Caco-2 (cell line): ENCODE data around the gene SLC1A7. TPM values are rescaled to one million over a fixed set of nuclear protein-coding genes. Genes with fewer than 3 reads are reported as not detected.

Source experiments
- BruUV-seq: library from RNA; stranded (reverse); fragments of 400-500 nt; replicated peaks from 2 replicates; lab custom pipeline; 2021; lab: Mats Ljungman, UMichigan
- CTCF ChIA-PET: fragments of 300-600 bp; sonication (Branson Sonifier 250); formaldehyde crosslinking; loops from one replicate; lab custom pipeline; 2022; ENCODE audit warnings: antibody characterized with exemption; lab: Charles Lee
- POLR2A ChIA-PET: fragments of 300-600 bp; sonication (Branson Sonifier 250); formaldehyde crosslinking; loops from one replicate; lab custom pipeline; 2022; ENCODE audit warnings: antibody characterized with exemption; lab: Charles Lee
- DNase-seq, 2 experiments: peaks; one replicate each; pipeline versions ENCODE4 v3.0.0 to v3.0.0-alpha.2; 2020 to 2022
- H3K27me3 ChIP-seq: replicated peaks from 2 replicates; pipeline ENCODE4 v1.6.0; 2011; ENCODE audit warnings: low read length; ENCODE audit not compliant: control insufficient read depth, insufficient read depth
- H3K36me3 ChIP-seq: 2 replicates; pipeline ENCODE4 v1.5.1; 2011; ENCODE audit warnings: low read length; ENCODE audit not compliant: control insufficient read depth, insufficient read depth
- H3K4me1 ChIP-seq: fragments of 250-450 bp; sonication (Bioruptor Pico); 2 replicates; pipeline ENCODE4 v1.5.1; 2020; ENCODE audit warnings: mild to moderate bottlenecking
- H3K4me3 ChIP-seq: 2 replicates; pipeline ENCODE4 v1.5.1; 2011; ENCODE audit warnings: low read depth, mild to moderate bottlenecking, control low read depth, low read length
- H3K9me3 ChIP-seq: fragments of 250-450 bp; sonication (Bioruptor Pico); 2 replicates; pipeline ENCODE4 v1.5.1; 2020; ENCODE audit warnings: mild to moderate bottlenecking, moderate library complexity
- H3K27ac Mint-ChIP-seq: one replicate; pipeline ENCODE4 v1.8.0; 2022; ENCODE audit warnings: mixed read lengths; ENCODE audit not compliant: unreplicated experiment
- H3K27me3 Mint-ChIP-seq: one replicate; pipeline ENCODE4 v1.8.0; 2022; ENCODE audit warnings: mixed read lengths; ENCODE audit not compliant: insufficient read depth, unreplicated experiment
- H3K36me3 Mint-ChIP-seq: one replicate; pipeline ENCODE4 v1.8.0; 2022; ENCODE audit warnings: mild to moderate bottlenecking, mixed read lengths; ENCODE audit not compliant: insufficient read depth, unreplicated experiment
- H3K4me1 Mint-ChIP-seq: one replicate; pipeline ENCODE4 v1.8.0; 2022; ENCODE audit warnings: low read depth, mixed read lengths; ENCODE audit not compliant: unreplicated experiment
- H3K4me3 Mint-ChIP-seq: one replicate; pipeline ENCODE4 v1.8.0; 2022; ENCODE audit warnings: mild to moderate bottlenecking, moderate library complexity, mixed read lengths; ENCODE audit not compliant: unreplicated experiment
- H3K9me3 Mint-ChIP-seq: one replicate; pipeline ENCODE4 v1.8.0; 2022; ENCODE audit warnings: mixed read lengths; ENCODE audit not compliant: unreplicated experiment
- intact Hi-C: fragments of 100-400 bp; cut with micrococcal nuclease; formaldehyde crosslinking; loops from one replicate; pipeline ENCODE4 v1.10.0; 2022; ENCODE audit not compliant: unreplicated experiment
- total RNA-seq: library from RNA; stranded (reverse); gene quantifications from 2 replicates; pipeline ENCODE4 v1.2.3, GENCODE V29; 2022
- TF ChIP-seq, protein P1 (sequence below), 2 experiments: fragments of 200-600 bp in 1 of 2; IDR thresholded peaks; 1 replicate in 1 of 2; 2 replicates in 1 of 2; pipeline versions ENCODE4 v1.5.1 to v1.8.0; 2011 to 2022; ENCODE audit warnings: antibody characterized with exemption in 1 of 2, control low read depth in 1 of 2, inconsistent platforms in 1 of 2, low read depth in 1 of 2, low read length in 1 of 2, mild to moderate bottlenecking in 1 of 2, moderate library complexity in 1 of 2; ENCODE audit not compliant: insufficient read depth in 1 of 2, severe bottlenecking in 1 of 2, unreplicated experiment in 1 of 2

Gene SLC1A7
- total RNA-seq, 1 experiment from 2014 or later = not detected

DNA sequence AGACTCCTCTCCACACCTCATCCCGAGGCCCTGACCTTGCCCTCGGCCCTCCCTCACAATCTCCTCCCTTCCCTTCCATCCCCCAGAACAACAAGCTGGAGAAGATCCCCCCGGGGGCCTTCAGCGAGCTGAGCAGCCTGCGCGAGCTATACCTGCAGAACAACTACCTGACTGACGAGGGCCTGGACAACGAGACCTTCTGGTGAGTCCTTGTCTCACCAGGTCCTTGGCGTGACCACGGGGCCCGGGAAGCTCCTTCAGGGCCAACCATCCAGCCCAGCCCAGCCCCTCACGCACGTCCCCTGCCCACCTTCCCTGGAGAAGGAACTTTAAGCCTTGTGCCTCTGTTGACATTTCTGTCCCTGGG is 64.9 kb downstream of the SLC1A7 start:
- Mint-ChIP-seq H3K36me3 (peaks cover 4% of the 10 kb centered on the region), H3K27me3 (no peaks in the 10 kb centered on the region), H3K9me3 (no peaks in the 10 kb centered on the region), H3K27ac (no peak overlapping the region), H3K4me3 (no peak overlapping the region), H3K4me1 (no peaks in the 10 kb centered on the region)
- TF ChIP-seq, protein P1, sequence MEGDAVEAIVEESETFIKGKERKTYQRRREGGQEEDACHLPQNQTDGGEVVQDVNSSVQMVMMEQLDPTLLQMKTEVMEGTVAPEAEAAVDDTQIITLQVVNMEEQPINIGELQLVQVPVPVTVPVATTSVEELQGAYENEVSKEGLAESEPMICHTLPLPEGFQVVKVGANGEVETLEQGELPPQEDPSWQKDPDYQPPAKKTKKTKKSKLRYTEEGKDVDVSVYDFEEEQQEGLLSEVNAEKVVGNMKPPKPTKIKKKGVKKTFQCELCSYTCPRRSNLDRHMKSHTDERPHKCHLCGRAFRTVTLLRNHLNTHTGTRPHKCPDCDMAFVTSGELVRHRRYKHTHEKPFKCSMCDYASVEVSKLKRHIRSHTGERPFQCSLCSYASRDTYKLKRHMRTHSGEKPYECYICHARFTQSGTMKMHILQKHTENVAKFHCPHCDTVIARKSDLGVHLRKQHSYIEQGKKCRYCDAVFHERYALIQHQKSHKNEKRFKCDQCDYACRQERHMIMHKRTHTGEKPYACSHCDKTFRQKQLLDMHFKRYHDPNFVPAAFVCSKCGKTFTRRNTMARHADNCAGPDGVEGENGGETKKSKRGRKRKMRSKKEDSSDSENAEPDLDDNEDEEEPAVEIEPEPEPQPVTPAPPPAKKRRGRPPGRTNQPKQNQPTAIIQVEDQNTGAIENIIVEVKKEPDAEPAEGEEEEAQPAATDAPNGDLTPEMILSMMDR (IDR thresholded peaks at IDR 0.05; ENCODE audit: insufficient read depth in 1 of 2, low read depth in 1 of 2, low read length in 1 of 2, severe bottlenecking in 1 of 2, unreplicated experiment in 1 of 2) = no peak
- DNase-seq = no peak
- CTCF ChIA-PET = no interaction called here
- POLR2A ChIA-PET = interaction anchor here (0.5 kb wide), 1 partner anchor 13 kb away, joined by 5 read pairs; no protein-coding TSS in a partner anchor
- BruUV-seq = no TSS peak
- Histone ChIP-seq H3K9me3 (no peaks in the 10 kb centered on the region), H3K4me1 (no peaks in the 10 kb centered on the region), H3K36me3 (no peaks in the 10 kb centered on the region), H3K4me3 (no peak overlapping the region), H3K27me3 (no peaks in the 10 kb centered on the region)
- intact Hi-C loops = no loop called here

DNA sequence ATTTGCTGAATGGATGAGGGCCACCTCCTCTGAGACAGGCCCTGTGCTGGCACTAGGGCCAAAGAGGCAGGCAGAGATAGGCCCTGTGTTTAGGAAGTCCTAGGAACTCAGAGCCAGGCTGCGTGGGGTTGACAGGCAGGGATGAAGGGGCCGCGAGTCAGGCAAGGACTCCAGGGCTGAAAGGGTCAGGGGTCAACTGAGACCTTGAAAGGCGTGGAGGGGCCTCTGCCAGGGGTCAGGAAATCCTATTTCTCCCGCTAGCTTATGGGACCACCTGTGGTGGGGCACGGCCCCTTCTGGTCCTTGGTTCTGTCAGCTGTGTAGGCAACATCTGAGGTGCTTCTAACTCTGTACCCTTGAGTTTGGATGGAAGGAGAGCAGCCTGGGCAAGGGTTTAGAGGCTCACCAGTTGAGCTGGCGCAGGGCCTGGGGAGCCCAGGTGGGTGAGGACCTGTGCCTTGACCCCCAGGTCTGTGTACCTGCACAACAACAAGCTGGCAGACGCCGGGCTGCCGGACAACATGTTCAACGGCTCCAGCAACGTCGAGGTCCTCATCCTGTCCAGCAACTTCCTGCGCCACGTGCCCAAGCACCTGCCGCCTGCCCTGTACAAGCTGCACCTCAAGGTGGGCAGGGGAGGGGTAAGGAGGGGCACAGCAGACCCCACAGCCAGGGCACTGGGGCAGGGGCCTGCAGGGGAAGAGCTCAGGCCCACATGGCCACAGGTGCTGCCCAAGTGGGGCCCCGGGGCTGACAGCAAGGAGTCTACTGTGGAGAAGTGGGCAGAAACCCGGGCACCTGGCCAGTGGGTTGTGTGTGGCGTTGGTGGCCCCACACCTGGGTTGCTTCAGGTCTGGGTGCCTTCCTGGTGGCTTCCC is 65.5 kb downstream of the SLC1A7 start:
- Mint-ChIP-seq H3K27ac (no peak overlapping the region), H3K27me3 (no peaks in the 10 kb centered on the region), H3K9me3 (no peaks in the 10 kb centered on the region), H3K4me1 (no peaks in the 10 kb centered on the region), H3K36me3 (no peaks in the 10 kb centered on the region), H3K4me3 (no peak overlapping the region)
- ChIA-PET CTCF (no interaction called here), POLR2A (no interaction called here)
- no TSS peak for BruUV-seq
- intact Hi-C loops = no loop called here
- Histone ChIP-seq H3K27me3 (no peaks in the 10 kb centered on the region), H3K36me3 (no peaks in the 10 kb centered on the region), H3K9me3 (no peaks in the 10 kb centered on the region), H3K4me1 (no peaks in the 10 kb centered on the region), H3K4me3 (no peak overlapping the region)
- peak in 1 of 2 experiments; percentile 12 for DNase-seq
- TF ChIP-seq, protein P1 (IDR thresholded peaks at IDR 0.05; ENCODE audit: insufficient read depth in 1 of 2, low read depth in 1 of 2, low read length in 1 of 2, severe bottlenecking in 1 of 2, unreplicated experiment in 1 of 2) = no peak

DNA sequence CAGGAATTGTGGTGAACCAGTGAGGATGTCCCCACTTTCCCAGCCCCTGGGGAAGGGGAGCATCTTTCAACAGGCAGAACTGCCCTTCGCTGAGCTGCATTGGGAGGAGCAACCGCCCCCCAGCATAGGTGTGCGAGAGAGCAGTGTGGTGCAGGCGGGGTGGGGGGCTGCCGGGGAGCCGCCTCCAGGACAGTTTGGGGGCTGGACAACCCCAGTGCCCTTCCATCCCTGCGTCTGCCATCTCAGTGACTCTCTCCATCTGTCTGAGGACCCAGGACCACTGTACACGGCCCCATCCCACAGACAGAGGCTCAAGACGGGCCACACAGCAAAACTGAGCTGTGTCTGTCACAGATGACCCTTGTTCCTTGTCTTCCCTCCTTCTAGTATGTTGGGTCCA is 66.3 kb downstream of the SLC1A7 start:
- POLR2A ChIA-PET = no interaction called here
- Mint-ChIP-seq H3K36me3 (no peaks in the 10 kb centered on the region), H3K9me3 (no peaks in the 10 kb centered on the region), H3K27me3 (no peaks in the 10 kb centered on the region), H3K4me1 (no peaks in the 10 kb centered on the region), H3K27ac (no peak overlapping the region), H3K4me3 (no peak overlapping the region)
- H3K36me3 ChIP-seq = no peaks in the 10 kb centered on the region
- intact Hi-C loops = no loop called here
- CTCF ChIA-PET = no interaction called here
- BruUV-seq = no TSS peak
- H3K4me1 ChIP-seq = no peaks in the 10 kb centered on the region
- DNase-seq = peak in 1 of 2 experiments; percentile 2
- H3K27me3 ChIP-seq = no peaks in the 10 kb centered on the region
- no peaks in the 10 kb centered on the region for H3K9me3 ChIP-seq
- TF ChIP-seq, protein P1 (IDR thresholded peaks at IDR 0.05; ENCODE audit: insufficient read depth in 1 of 2, low read depth in 1 of 2, low read length in 1 of 2, severe bottlenecking in 1 of 2, unreplicated experiment in 1 of 2) = no peak
- H3K4me3 ChIP-seq = no peak overlapping the region
